Activated CD4-positive, alpha-beta memory T cell treated with anti-CD3 and anti-CD28 coated beads for 36 hours (primary cell): ENCODE results near the gene METTL13. TPM values are rescaled to one million over a fixed set of nuclear protein-coding genes. Genes with fewer than 3 reads are reported as not detected.
"Not testable (repeated sequence)": the region's sequence is repeated elsewhere in the genome, so short reads cannot be mapped to it uniquely, and the experiment has no call there.

Experiments used
- CTCF ChIA-PET: fragments of 350-600 bp; sonication (Branson Sonifier 250); formaldehyde crosslinking; loops from one replicate; lab custom pipeline; 2021; ENCODE audit warnings: antibody characterized with exemption, inconsistent platforms; lab: Charles Lee
- POLR2A ChIA-PET: fragments of 350-600 bp; sonication (Branson Sonifier 250); formaldehyde crosslinking; loops from one replicate; lab custom pipeline; 2021; ENCODE audit warnings: antibody characterized with exemption; lab: Charles Lee
- DNase-seq: peaks from one replicate; pipeline ENCODE4 v3.0.0-alpha.2; 2020
- H3K27ac Mint-ChIP-seq: one replicate; pipeline ENCODE4 v1.8.0; 2021; ENCODE audit warnings: mixed read lengths
- H3K27me3 Mint-ChIP-seq: one replicate; pipeline ENCODE4 v1.8.0; 2021; ENCODE audit warnings: mixed read lengths
- H3K36me3 Mint-ChIP-seq: one replicate; pipeline ENCODE4 v1.8.0; 2021; ENCODE audit warnings: mixed read lengths
- H3K4me1 Mint-ChIP-seq: one replicate; pipeline ENCODE4 v1.8.0; 2021; ENCODE audit warnings: low read depth, mixed read lengths
- H3K4me3 Mint-ChIP-seq: one replicate; pipeline ENCODE4 v1.8.0; 2021; ENCODE audit warnings: mild to moderate bottlenecking, mixed read lengths
- H3K9me3 Mint-ChIP-seq: one replicate; pipeline ENCODE4 v1.8.0; 2021; ENCODE audit warnings: mixed read lengths
- intact Hi-C: fragments of 100-400 bp; cut with micrococcal nuclease; formaldehyde crosslinking; loops from one replicate; pipeline ENCODE4 v1.15.1; 2023
- total RNA-seq, 2 experiments: library from RNA; stranded (reverse); gene quantifications; one replicate each; pipeline ENCODE4 v1.2.3, GENCODE V29; 2021

METTL13 gene
- total RNA-seq, 2 experiments from 2014 or later: 45.6 to 49.8 TPM

- H3K27me3 Mint-ChIP-seq: no peaks in the 10 kb centered on the region
- peak overlapping the region; percentile 94 for H3K27ac Mint-ChIP-seq
- H3K36me3 Mint-ChIP-seq: peaks cover 65% of the 10 kb centered on the region
- H3K9me3 Mint-ChIP-seq: no peaks in the 10 kb centered on the region
- peaks cover 22% of the 10 kb centered on the region for H3K4me1 Mint-ChIP-seq
- CTCF ChIA-PET: no interaction called here
- DNase-seq: no peak
- peak overlapping the region; percentile 22 for H3K4me3 Mint-ChIP-seq
- POLR2A ChIA-PET: interaction anchor here (1.0 to 1.2 kb wide), 3 partner anchors 9 to 52 kb away, joined by 3 to 12 read pairs (median 5); partner anchors contain the start of gene VAMP4
- intact Hi-C loops: loop anchor here (1.0 to 5.0 kb wide), 2 partner anchors 12 to 84 kb away; partner anchors contain the start of gene METTL13
These were observed 12.2 kb downstream of the METTL13 start for GRCh38 chr1:171793636-171794035.

- peak; percentile 79 for DNase-seq
- Mint-ChIP-seq H3K27ac (peak overlapping the region; percentile 94), H3K4me1 (peaks cover 22% of the 10 kb centered on the region), H3K4me3 (peak overlapping the region; percentile 22), H3K36me3 (peaks cover 60% of the 10 kb centered on the region), H3K27me3 (no peaks in the 10 kb centered on the region), H3K9me3 (no peaks in the 10 kb centered on the region)
- ChIA-PET POLR2A (interaction anchor here (0.6 to 1.2 kb wide), 5 partner anchors 9 to 52 kb away, joined by 3 to 12 read pairs (median 3); partner anchors contain the start of gene VAMP4), CTCF (interaction anchor here (0.7 to 1.1 kb wide), 2 partner anchors 190 to 480 kb away, joined by 4 to 5 read pairs; partner anchors contain the start of gene FMO4)
- intact Hi-C loops: loop anchor here (1.0 to 5.0 kb wide), 2 partner anchors 13 to 83 kb away; partner anchors contain the start of gene METTL13
These were observed 12.6 kb downstream of the METTL13 start for GRCh38 chr1:171794085-171794484.

DNA sequence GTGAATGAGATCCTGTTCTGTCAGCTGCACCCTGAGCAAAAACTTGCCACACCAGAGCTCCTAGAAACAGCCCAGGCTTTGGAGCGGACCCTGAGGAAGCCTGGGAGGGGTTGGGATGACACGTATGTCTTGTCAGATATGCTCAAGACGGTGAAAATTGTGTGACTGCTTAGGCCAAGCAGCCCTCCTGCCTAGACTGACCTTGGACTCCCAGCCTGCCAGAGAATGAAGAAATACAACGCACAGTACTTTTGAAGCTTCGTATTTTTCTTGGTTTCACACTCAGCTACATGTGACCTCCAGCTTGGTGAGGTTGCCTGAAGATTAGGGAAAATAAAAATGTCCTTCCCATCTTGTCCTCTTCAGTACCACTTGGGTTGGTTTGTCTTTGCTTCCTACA, 15.1 kb downstream of the METTL13 start:
- CTCF ChIA-PET: interaction anchor here (1.7 kb wide), 1 partner anchor 189 kb away, joined by 6 read pairs; no protein-coding TSS in a partner anchor
- intact Hi-C loops: no loop called here

GRCh38 chr1:171798311-171798710, 16.9 kb downstream of the METTL13 start:
- Mint-ChIP-seq H3K9me3 (no peaks in the 10 kb centered on the region), H3K27me3 (no peaks in the 10 kb centered on the region), H3K27ac (no peak overlapping the region), H3K36me3 (peaks cover 31% of the 10 kb centered on the region), H3K4me3 (no peak overlapping the region), H3K4me1 (peaks cover 17% of the 10 kb centered on the region)
- intact Hi-C loops: no loop called here
- DNase-seq: no peak
- ChIA-PET POLR2A (no interaction called here), CTCF (interaction anchor here (8.5 kb wide), 1 partner anchor 188 kb away, joined by 238 read pairs; no protein-coding TSS in a partner anchor)

More for the DNA sequence above, 15.1 kb downstream of the METTL13 start:
- Mint-ChIP-seq H3K4me1 (peaks cover 22% of the 10 kb centered on the region), H3K36me3 (peaks cover 44% of the 10 kb centered on the region), H3K27ac (no peak overlapping the region), H3K4me3 (no peak overlapping the region), H3K9me3 (no peaks in the 10 kb centered on the region), H3K27me3 (no peaks in the 10 kb centered on the region)
- POLR2A ChIA-PET: no interaction called here
- no peak for DNase-seq

DNA sequence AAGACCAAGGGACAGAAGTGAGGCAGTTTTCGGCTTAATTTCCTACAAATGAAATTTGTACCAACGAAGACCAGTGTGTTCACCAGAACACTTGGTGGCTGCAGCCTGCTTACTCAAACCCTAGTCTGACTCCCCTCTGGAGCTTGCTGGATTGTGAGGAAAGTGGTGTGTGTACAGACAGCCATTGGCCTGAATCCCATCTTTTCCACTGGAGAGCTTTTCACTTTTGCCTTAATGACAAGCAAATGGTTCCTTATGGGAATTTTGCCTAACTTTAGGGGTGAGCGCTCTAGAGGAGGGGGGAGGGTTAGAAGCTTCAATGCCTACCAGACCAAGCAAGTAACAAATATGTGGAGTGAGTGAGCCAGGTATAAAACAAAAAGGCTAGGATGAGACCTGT, 17.3 kb downstream of the METTL13 start:
- POLR2A ChIA-PET: no interaction called here
- CTCF ChIA-PET: interaction anchor here (2.6 to 8.5 kb wide), 2 partner anchors 154 to 187 kb away, joined by 15 to 238 read pairs; no protein-coding TSS in a partner anchor
- no peaks in the 10 kb centered on the region for H3K27me3 Mint-ChIP-seq
- no peak overlapping the region for H3K4me3 Mint-ChIP-seq
- peaks cover 30% of the 10 kb centered on the region for H3K36me3 Mint-ChIP-seq
- intact Hi-C loops: no loop called here
- H3K27ac Mint-ChIP-seq: no peak overlapping the region
- peaks cover 13% of the 10 kb centered on the region for H3K4me1 Mint-ChIP-seq
- no peak for DNase-seq
- H3K9me3 Mint-ChIP-seq: no peaks in the 10 kb centered on the region

- CTCF ChIA-PET: interaction anchor here (1.3 to 8.5 kb wide), 3 partner anchors 18 to 187 kb away, joined by 5 to 238 read pairs (median 15); partner anchors contain the start of gene METTL13
- intact Hi-C loops: no loop called here
- POLR2A ChIA-PET: no interaction called here
- Mint-ChIP-seq H3K4me3 (no peak overlapping the region), H3K27ac (no peak overlapping the region), H3K4me1 (peaks cover 9% of the 10 kb centered on the region), H3K36me3 (peaks cover 26% of the 10 kb centered on the region), H3K27me3 (no peaks in the 10 kb centered on the region), H3K9me3 (no peaks in the 10 kb centered on the region)
- no peak for DNase-seq
These were observed 17.7 kb downstream of the METTL13 start for GRCh38 chr1:171799166-171799565.

DNA sequence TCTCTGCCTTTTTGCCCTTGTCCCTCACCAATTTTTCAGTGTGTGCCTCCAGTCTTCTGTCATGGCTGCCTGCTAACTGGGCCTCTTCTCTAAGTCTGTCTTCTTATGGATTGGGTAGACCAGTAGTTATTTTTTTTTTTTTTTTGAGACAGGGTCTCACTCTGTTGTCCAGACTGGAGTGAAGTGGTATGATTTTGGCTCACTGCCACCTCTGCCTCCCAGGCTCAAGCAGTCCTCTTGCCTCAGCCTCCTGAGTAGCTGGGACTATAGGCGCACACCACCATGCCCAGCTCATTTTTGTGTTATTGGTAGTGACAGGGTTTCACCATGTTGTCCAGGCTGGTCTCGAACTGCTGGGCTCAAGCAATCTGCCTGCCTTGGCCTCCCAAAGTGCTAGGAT, 18.2 kb downstream of the METTL13 start:
- Mint-ChIP-seq H3K36me3 (peaks cover 21% of the 10 kb centered on the region), H3K27ac (peak overlapping the region; percentile 61)
- H3K4me3 Mint-ChIP-seq, H3K27me3 Mint-ChIP-seq, DNase-seq, POLR2A ChIA-PET, H3K9me3 Mint-ChIP-seq, H3K4me1 Mint-ChIP-seq: not testable (repeated sequence)
- CTCF ChIA-PET: interaction anchor here (1.1 to 8.5 kb wide), 4 partner anchors 18 to 186 kb away, joined by 3 to 238 read pairs (median 10); partner anchors contain the start of gene METTL13
- intact Hi-C loops: loop anchor here (2.0 to 5.0 kb wide), 2 partner anchors 17 to 43 kb away; partner anchors contain the start of gene DNM3

DNA sequence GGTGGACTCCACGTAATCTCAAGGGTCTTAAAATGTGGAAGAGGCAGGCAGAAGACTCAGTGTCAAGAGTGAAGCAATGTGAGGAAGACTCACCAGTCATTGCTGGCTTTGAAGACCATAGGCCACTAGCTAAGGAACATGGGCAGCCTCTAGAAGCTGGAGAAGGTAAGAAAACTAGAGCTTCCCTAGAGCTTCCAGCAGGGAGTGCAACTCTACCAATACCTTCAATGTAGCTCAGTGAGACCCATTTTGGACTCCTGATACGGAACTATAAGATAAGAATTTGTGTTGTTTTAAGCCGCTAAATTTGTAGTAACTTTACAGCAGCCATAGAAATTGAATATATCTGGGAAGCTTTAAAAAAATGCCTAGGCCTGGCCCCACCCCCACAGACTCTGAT, 18.9 kb downstream of the METTL13 start:
- Mint-ChIP-seq H3K9me3 (no peaks in the 10 kb centered on the region), H3K4me1 (peaks cover 1% of the 10 kb centered on the region), H3K27me3 (no peaks in the 10 kb centered on the region), H3K27ac (no peak overlapping the region), H3K4me3 (no peak overlapping the region), H3K36me3 (peaks cover 17% of the 10 kb centered on the region)
- POLR2A ChIA-PET: interaction anchor here (0.5 to 1.4 kb wide), 5 partner anchors 41 to 186 kb away, joined by 3 to 5 read pairs (median 3); partner anchors contain the start of gene DNM3
- no peak for DNase-seq
- intact Hi-C loops: loop anchor here (2.0 to 5.0 kb wide), 2 partner anchors 16 to 42 kb away; partner anchors contain the start of gene DNM3
- CTCF ChIA-PET: interaction anchor here (0.6 to 8.5 kb wide), 22 partner anchors 9 to 602 kb away, joined by 3 to 238 read pairs (median 6); partner anchors contain the start of genes DNM3 and METTL13

DNA sequence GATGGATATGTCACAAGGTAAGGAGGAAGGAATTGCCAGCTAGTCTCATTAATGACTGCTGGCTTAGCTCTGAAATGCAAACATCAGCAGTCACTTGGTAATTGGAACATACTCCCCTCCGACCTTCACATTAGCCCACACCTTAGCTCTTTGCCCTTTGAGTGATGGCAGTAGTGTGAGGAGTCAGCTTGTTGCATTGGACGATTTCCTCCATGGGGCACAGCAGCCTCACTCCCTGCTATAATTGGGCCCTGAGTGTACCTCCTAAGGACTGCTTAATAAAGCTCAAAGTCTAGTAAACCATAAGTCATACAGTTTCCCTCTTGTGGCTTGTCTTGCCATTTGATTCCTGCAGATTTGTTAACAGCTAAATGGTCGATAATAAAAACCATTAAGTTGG, 19.4 kb downstream of the METTL13 start:
- peaks cover 3% of the 10 kb centered on the region for H3K4me1 Mint-ChIP-seq
- DNase-seq: no peak
- peaks cover 12% of the 10 kb centered on the region for H3K36me3 Mint-ChIP-seq
- CTCF ChIA-PET: interaction anchor here (0.6 to 8.5 kb wide), 22 partner anchors 9 to 601 kb away, joined by 3 to 238 read pairs (median 8); partner anchors contain the start of gene DNM3
- no peak overlapping the region for H3K4me3 Mint-ChIP-seq
- POLR2A ChIA-PET: interaction anchor here (0.5 to 1.4 kb wide), 5 partner anchors 41 to 185 kb away, joined by 3 to 5 read pairs (median 3); partner anchors contain the start of gene DNM3
- H3K27me3 Mint-ChIP-seq: no peaks in the 10 kb centered on the region
- intact Hi-C loops: loop anchor here (1.0 to 5.0 kb wide), 3 partner anchors 16 to 184 kb away; partner anchors contain the start of gene DNM3
- no peak overlapping the region for H3K27ac Mint-ChIP-seq
- no peaks in the 10 kb centered on the region for H3K9me3 Mint-ChIP-seq

- DNase-seq: no peak
- no peak overlapping the region for H3K27ac Mint-ChIP-seq
- peaks cover 3% of the 10 kb centered on the region for H3K4me1 Mint-ChIP-seq
- H3K4me3 Mint-ChIP-seq: no peak overlapping the region
- POLR2A ChIA-PET: interaction anchor here (0.7 to 1.4 kb wide), 4 partner anchors 16 to 85 kb away, joined by 3 read pairs; partner anchors contain the start of gene DNM3
- H3K9me3 Mint-ChIP-seq: no peaks in the 10 kb centered on the region
- CTCF ChIA-PET: interaction anchor here (0.6 to 8.5 kb wide), 26 partner anchors 8 to 604 kb away, joined by 3 to 238 read pairs (median 4); partner anchors contain the start of gene DNM3
- H3K27me3 Mint-ChIP-seq: no peaks in the 10 kb centered on the region
- intact Hi-C loops: loop anchor here (1.0 to 5.0 kb wide), 3 partner anchors 15 to 184 kb away; partner anchors contain the start of gene DNM3
- peaks cover 7% of the 10 kb centered on the region for H3K36me3 Mint-ChIP-seq
These were observed 20.0 kb downstream of the METTL13 start for GRCh38 chr1:171801487-171801891.

GRCh38 chr1:171802207-171802606, 20.7 kb downstream of the METTL13 start:
- Mint-ChIP-seq H3K4me3 (no peak overlapping the region), H3K36me3 (peaks cover 1% of the 10 kb centered on the region), H3K27ac (no peak overlapping the region), H3K4me1 (peaks cover 3% of the 10 kb centered on the region), H3K9me3 (no peaks in the 10 kb centered on the region), H3K27me3 (no peaks in the 10 kb centered on the region)
- POLR2A ChIA-PET: interaction anchor here (0.7 kb wide), 1 partner anchor 17 kb away, joined by 3 read pairs; no protein-coding TSS in a partner anchor
- intact Hi-C loops: loop anchor here (5.0 kb wide), 1 partner anchor 40 kb away; the partner anchor contains the start of gene DNM3
- CTCF ChIA-PET: interaction anchor here (0.6 to 8.5 kb wide), 23 partner anchors 8 to 603 kb away, joined by 3 to 238 read pairs (median 6); partner anchors contain the start of gene DNM3
- no peak for DNase-seq
